Measurements from ENCODE around the gene TCF20.

GRCh38 chr22:42313804-42314581 is 43.5 kb upstream of the TCF20 start:
- TF ChIP-seq POLR2A (IDR thresholded peaks at IDR 0.05) = no peak
- TF ChIP-seq CTCF (IDR thresholded peaks at IDR 0.05) = peak; percentile 16 to 63 (median 38)
